ENCODE data around the gene UBA3.

The UBA3 gene

GRCh38 chr3:69080233-69080920 lies at the start of gene UBA3:
Gene UBA3 (minus strand): TSS chr3:69080365. CDS start chr3:69080353, 12 bp downstream.
- Histone ChIP-seq H2AFZ (ENCODE audit: low read depth, low read length, severe bottlenecking) (peak within 1 kb of the TSS; percentile 59), H3K79me2 (ENCODE audit: insufficient read depth, low read length) (peaks cover 51% of the 10 kb centered on the region), H3K9me3 (ENCODE audit: insufficient read depth, low read length) (no peaks in the 10 kb centered on the region), H3K27me3 (ENCODE audit: low read length) (no peaks in the 10 kb centered on the region), H3F3A (ENCODE audit: insufficient read depth) (peaks cover 40% of the 10 kb centered on the region), H3K9ac (ENCODE audit: low read length) (peak within 1 kb of the TSS; percentile 97), H3K36me3 (ENCODE audit: low read length) (no peaks in the 10 kb centered on the region; the same call in 1 of the 2 replicates), H3K27ac (ENCODE audit: low read depth, low read length) (peak within 1 kb of the TSS; percentile 92), H3K4me3 (ENCODE audit: insufficient read depth, low read length, poor library complexity, severe bottlenecking) (peak within 1 kb of the TSS; percentile 78), H3K4me2 (ENCODE audit: low read depth, low read length, poor library complexity, severe bottlenecking) (peak within 1 kb of the TSS; percentile 83), H4K20me1 (ENCODE audit: low read depth, low read length) (no peaks in the 10 kb centered on the region), H3K9me2 (replicated peaks; ENCODE audit: insufficient read depth, low read length) (no peaks in the 10 kb centered on the region)
- TF ChIP-seq CTCF (IDR thresholded peaks at IDR 0.05; ENCODE audit: insufficient read depth, low read length, poor library complexity, severe bottlenecking) (no peak), EZH2phosphoT487 (conservative IDR thresholded peaks at IDR 0.05; ENCODE audit: low read length) (no peak)

GRCh38 chr3:69129531-69129930 lies 49.4 kb upstream of the UBA3 start:
- H3K27ac ChIP-seq (ENCODE audit: low read depth, low read length) = no peak overlapping the region
- TF ChIP-seq EZH2phosphoT487 (conservative IDR thresholded peaks at IDR 0.05; ENCODE audit: low read length) = no peak
- TF ChIP-seq CTCF (IDR thresholded peaks at IDR 0.05; ENCODE audit: insufficient read depth, low read length, poor library complexity, severe bottlenecking) = no peak
- H4K20me1 ChIP-seq (ENCODE audit: low read depth, low read length) = no peaks in the 10 kb centered on the region
- no peaks in the 10 kb centered on the region for H3K9me2 ChIP-seq (replicated peaks; ENCODE audit: insufficient read depth, low read length)
- no peaks in the 10 kb centered on the region for H3K27me3 ChIP-seq (ENCODE audit: low read length)
- no peaks in the 10 kb centered on the region for H3K9me3 ChIP-seq (ENCODE audit: insufficient read depth, low read length)
- no peaks in the 10 kb centered on the region for H3K36me3 ChIP-seq (ENCODE audit: low read length)
- H3F3A ChIP-seq (ENCODE audit: insufficient read depth) = no peaks in the 10 kb centered on the region
- H3K4me2 ChIP-seq (ENCODE audit: low read depth, low read length, poor library complexity, severe bottlenecking) = no peak overlapping the region
- H3K9ac ChIP-seq (ENCODE audit: low read length) = no peak overlapping the region
- H3K79me2 ChIP-seq (ENCODE audit: insufficient read depth, low read length) = no peaks in the 10 kb centered on the region
- no peak overlapping the region for H2AFZ ChIP-seq (ENCODE audit: low read depth, low read length, severe bottlenecking)
- H3K4me3 ChIP-seq (ENCODE audit: insufficient read depth, low read length, poor library complexity, severe bottlenecking) = no peak overlapping the region

GRCh38 chr3:69128509-69128908 lies 48.3 kb upstream of the UBA3 start:
- Histone ChIP-seq H3K9me2 (replicated peaks; ENCODE audit: insufficient read depth, low read length) (no peaks in the 10 kb centered on the region), H3K9me3 (ENCODE audit: insufficient read depth, low read length) (no peaks in the 10 kb centered on the region), H3F3A (ENCODE audit: insufficient read depth) (no peaks in the 10 kb centered on the region), H4K20me1 (ENCODE audit: low read depth, low read length) (no peaks in the 10 kb centered on the region), H3K36me3 (ENCODE audit: low read length) (no peaks in the 10 kb centered on the region), H3K79me2 (ENCODE audit: insufficient read depth, low read length) (no peaks in the 10 kb centered on the region), H3K4me2 (ENCODE audit: low read depth, low read length, poor library complexity, severe bottlenecking) (no peak overlapping the region), H3K27ac (ENCODE audit: low read depth, low read length) (no peak overlapping the region), H3K4me3 (ENCODE audit: insufficient read depth, low read length, poor library complexity, severe bottlenecking) (no peak overlapping the region), H3K27me3 (ENCODE audit: low read length) (no peaks in the 10 kb centered on the region), H3K9ac (ENCODE audit: low read length) (no peak overlapping the region), H2AFZ (ENCODE audit: low read depth, low read length, severe bottlenecking) (no peak overlapping the region)
- TF ChIP-seq CTCF (IDR thresholded peaks at IDR 0.05; ENCODE audit: insufficient read depth, low read length, poor library complexity, severe bottlenecking) = no peak
- TF ChIP-seq EZH2phosphoT487 (conservative IDR thresholded peaks at IDR 0.05; ENCODE audit: low read length) = no peak

Data from SU-DHL-6 (cell line).